HL-60 (cell line): ENCODE results near the gene ATF3.

ENCODE experiments used
- DNase-seq, 2 experiments: peaks; one replicate each; pipeline ENCODE4 v3.0.0-alpha.2; 2010 to 2020; ENCODE audit warnings: low read depth in 1 of 2, low spot score in 1 of 2
- H3K27ac ChIP-seq: fragments of 250-450 bp; sonication (Bioruptor Pico); replicated peaks from 2 replicates; pipeline ENCODE4 v1.5.1; 2020; ENCODE audit warnings: mild to moderate bottlenecking, moderate library complexity
- H3K27me3 ChIP-seq: fragments of 250-450 bp; sonication (Bioruptor Pico); 2 replicates; pipeline ENCODE4 v1.5.1; 2021; ENCODE audit warnings: mild to moderate bottlenecking, moderate library complexity; ENCODE audit not compliant: insufficient read depth, poor library complexity, severe bottlenecking
- H3K4me3 ChIP-seq: replicated peaks from 2 replicates; pipeline ENCODE4 v1.5.1; 2011; ENCODE audit warnings: mild to moderate bottlenecking, control low read depth, low read length; ENCODE audit not compliant: insufficient read depth
- CTCF ChIP-seq: IDR thresholded peaks from one replicate; pipeline ENCODE4 v1.5.1; 2011; ENCODE audit warnings: low read length, control low read depth, inconsistent platforms; ENCODE audit not compliant: insufficient read depth
- GABPA ChIP-seq: IDR thresholded peaks from 2 replicates; pipeline ENCODE4 v1.6.1; 2012; ENCODE audit warnings: low read depth
- POLR2AphosphoS5 ChIP-seq: IDR thresholded peaks from 2 replicates; pipeline ENCODE4 v1.6.1; 2012; ENCODE audit warnings: low read depth
- REST ChIP-seq: IDR thresholded peaks from 2 replicates; pipeline ENCODE4 v1.6.1; 2012; ENCODE audit warnings: low read depth; ENCODE audit not compliant: insufficient replicate concordance
- SPI1 ChIP-seq: IDR thresholded peaks from 2 replicates; pipeline ENCODE4 v1.6.1; 2012; ENCODE audit warnings: low read depth, mild to moderate bottlenecking, borderline replicate concordance

ATF3 gene

GRCh38 chr1:212622467-212622866, 13.9 kb downstream of the ATF3 start:
- no peak for TF ChIP-seq SPI1
- TF ChIP-seq CTCF: no peak
- TF ChIP-seq REST: no peak
- no peak for TF ChIP-seq POLR2AphosphoS5
- no peak for TF ChIP-seq GABPA
- DNase-seq: no peak
- no peak overlapping the region for H3K4me3 ChIP-seq
- H3K27ac ChIP-seq: no peak overlapping the region
- H3K27me3 ChIP-seq: no peaks in the 10 kb centered on the region

GRCh38 chr1:212622906-212623305, 14.3 kb downstream of the ATF3 start:
- Histone ChIP-seq H3K4me3 (no peak overlapping the region), H3K27me3 (no peaks in the 10 kb centered on the region), H3K27ac (no peak overlapping the region)
- no peak for TF ChIP-seq SPI1
- DNase-seq: no peak

- DNase-seq: no peak
- Histone ChIP-seq H3K27me3 (no peaks in the 10 kb centered on the region), H3K4me3 (no peak overlapping the region), H3K27ac (no peak overlapping the region)
- TF ChIP-seq GABPA (no peak), SPI1 (no peak), REST (no peak), CTCF (no peak), POLR2AphosphoS5 (no peak)
These were observed 15.0 kb downstream of the ATF3 start for GRCh38 chr1:212623603-212624002.

GRCh38 chr1:212624976-212625501, 16.5 kb downstream of the ATF3 start:
- Histone ChIP-seq H3K4me3 (no peak overlapping the region), H3K27me3 (no peaks in the 10 kb centered on the region), H3K27ac (no peak overlapping the region)
- TF ChIP-seq SPI1 (no peak), POLR2AphosphoS5 (no peak)
- DNase-seq: no peak

- no peaks in the 10 kb centered on the region for H3K27me3 ChIP-seq
- no peak overlapping the region for H3K27ac ChIP-seq
- no peak for DNase-seq
- H3K4me3 ChIP-seq: no peak overlapping the region
- no peak for TF ChIP-seq GABPA
- no peak for TF ChIP-seq REST
- TF ChIP-seq CTCF: no peak
- TF ChIP-seq POLR2AphosphoS5: no peak
- TF ChIP-seq SPI1: no peak
These were observed 17.4 kb downstream of the ATF3 start for GRCh38 chr1:212625781-212626450.
